Activated CD4-positive, alpha-beta T cell treated with anti-CD3 and anti-CD28 coated beads, Interleukin-2, amount 10 ng/mL, durations not matched to agents 24 days and 14 days (primary cell): ENCODE results near the gene SLCO3A1. TPM values are rescaled to one million over a fixed set of nuclear protein-coding genes. Genes with fewer than 3 reads are reported as not detected.
A peak's percentile ranks its signal among the peaks of the same experiment; 100 is the strongest.

Source experiments
- DNase-seq: peaks from one replicate; pipeline ENCODE4 v3.0.0; 2022
- H3K27ac Mint-ChIP-seq: one replicate; pipeline ENCODE4 v1.8.0; 2022; ENCODE audit warnings: mild to moderate bottlenecking, mixed read lengths
- H3K27me3 Mint-ChIP-seq: one replicate; pipeline ENCODE4 v1.8.0; 2022; ENCODE audit warnings: mixed read lengths
- H3K36me3 Mint-ChIP-seq: one replicate; pipeline ENCODE4 v1.8.0; 2022; ENCODE audit warnings: low read depth, mild to moderate bottlenecking, mixed read lengths
- H3K4me1 Mint-ChIP-seq: one replicate; pipeline ENCODE4 v1.8.0; 2021; ENCODE audit warnings: mixed read lengths
- H3K4me3 Mint-ChIP-seq: one replicate; pipeline ENCODE4 v1.8.0; 2022; ENCODE audit warnings: mild to moderate bottlenecking, moderate library complexity, mixed read lengths
- H3K9me3 Mint-ChIP-seq: one replicate; pipeline ENCODE4 v1.8.0; 2021; ENCODE audit warnings: mixed read lengths
- intact Hi-C: fragments of 100-400 bp; cut with micrococcal nuclease; formaldehyde crosslinking; loops from one replicate; pipeline ENCODE4 v1.15.1; 2023
- total RNA-seq: library from RNA; stranded (reverse); gene quantifications from 2 replicates; pipeline ENCODE4 v1.2.3, GENCODE V29; 2022

Gene SLCO3A1
- total RNA-seq, 1 donor from 2014 or later: 16.3 TPM

GRCh38 chr15:91916051-91916450 lies 62.5 kb downstream of the SLCO3A1 start:
- H3K27me3 Mint-ChIP-seq: no peaks in the 10 kb centered on the region
- DNase-seq: no peak
- intact Hi-C loops: no loop called here
- H3K36me3 Mint-ChIP-seq: peaks cover 10% of the 10 kb centered on the region
- no peak overlapping the region for H3K4me3 Mint-ChIP-seq
- H3K9me3 Mint-ChIP-seq: no peaks in the 10 kb centered on the region
- H3K4me1 Mint-ChIP-seq: peaks cover 12% of the 10 kb centered on the region
- no peak overlapping the region for H3K27ac Mint-ChIP-seq

GRCh38 chr15:91917686-91918360 lies 64.3 kb downstream of the SLCO3A1 start:
- Mint-ChIP-seq H3K27ac (no peak overlapping the region), H3K27me3 (no peaks in the 10 kb centered on the region), H3K9me3 (no peaks in the 10 kb centered on the region), H3K4me1 (peaks cover 12% of the 10 kb centered on the region), H3K36me3 (peaks cover 10% of the 10 kb centered on the region), H3K4me3 (no peak overlapping the region)
- intact Hi-C loops: no loop called here
- no peak for DNase-seq

GRCh38 chr15:91919014-91919534 lies 65.6 kb downstream of the SLCO3A1 start:
- H3K4me3 Mint-ChIP-seq: no peak overlapping the region
- intact Hi-C loops: no loop called here
- H3K36me3 Mint-ChIP-seq: peaks cover 10% of the 10 kb centered on the region
- peaks cover 12% of the 10 kb centered on the region for H3K4me1 Mint-ChIP-seq
- H3K27ac Mint-ChIP-seq: no peak overlapping the region
- no peaks in the 10 kb centered on the region for H3K27me3 Mint-ChIP-seq
- no peak for DNase-seq
- no peaks in the 10 kb centered on the region for H3K9me3 Mint-ChIP-seq

GRCh38 chr15:91921188-91921842 lies 67.8 kb downstream of the SLCO3A1 start:
- Mint-ChIP-seq H3K4me3 (peak overlapping the region; percentile 12), H3K36me3 (peaks cover 8% of the 10 kb centered on the region)

GRCh38 chr15:91921843-91922198 lies 68.3 kb downstream of the SLCO3A1 start:
- H3K36me3 Mint-ChIP-seq: peaks cover 4% of the 10 kb centered on the region
- H3K27ac Mint-ChIP-seq: peak overlapping the region; percentile 34
- intact Hi-C loops: no loop called here
- H3K27me3 Mint-ChIP-seq: no peaks in the 10 kb centered on the region
- no peak overlapping the region for H3K4me3 Mint-ChIP-seq
- H3K9me3 Mint-ChIP-seq: no peaks in the 10 kb centered on the region
- H3K4me1 Mint-ChIP-seq: peaks cover 22% of the 10 kb centered on the region
- DNase-seq: no peak

More at GRCh38 chr15:91921188-91921842, 67.8 kb downstream of the SLCO3A1 start:
- DNase-seq: peak; percentile 62
- intact Hi-C loops: no loop called here
- Mint-ChIP-seq H3K9me3 (no peaks in the 10 kb centered on the region), H3K27ac (peak overlapping the region; percentile 48), H3K4me1 (peaks cover 18% of the 10 kb centered on the region), H3K27me3 (no peaks in the 10 kb centered on the region)

- intact Hi-C loops: no loop called here
- Mint-ChIP-seq H3K4me1 (peaks cover 27% of the 10 kb centered on the region), H3K36me3 (peaks cover 2% of the 10 kb centered on the region), H3K27me3 (no peaks in the 10 kb centered on the region), H3K27ac (no peak overlapping the region), H3K9me3 (no peaks in the 10 kb centered on the region), H3K4me3 (no peak overlapping the region)
- DNase-seq: no peak
Observed at GRCh38 chr15:91922646-91923547, 69.4 kb downstream of the SLCO3A1 start.

- intact Hi-C loops: no loop called here
- no peaks in the 10 kb centered on the region for H3K9me3 Mint-ChIP-seq
- H3K27me3 Mint-ChIP-seq: no peaks in the 10 kb centered on the region
- H3K4me1 Mint-ChIP-seq: peaks cover 27% of the 10 kb centered on the region
- H3K4me3 Mint-ChIP-seq: no peak overlapping the region
- DNase-seq: no peak
- peaks cover 2% of the 10 kb centered on the region for H3K36me3 Mint-ChIP-seq
- no peak overlapping the region for H3K27ac Mint-ChIP-seq
Observed at GRCh38 chr15:91924183-91924582, 70.7 kb downstream of the SLCO3A1 start.

GRCh38 chr15:91924837-91925495 lies 71.5 kb downstream of the SLCO3A1 start:
- intact Hi-C loops: no loop called here
- peaks cover 2% of the 10 kb centered on the region for H3K36me3 Mint-ChIP-seq
- H3K4me3 Mint-ChIP-seq: no peak overlapping the region
- peaks cover 27% of the 10 kb centered on the region for H3K4me1 Mint-ChIP-seq
- H3K9me3 Mint-ChIP-seq: no peaks in the 10 kb centered on the region
- no peaks in the 10 kb centered on the region for H3K27me3 Mint-ChIP-seq
- H3K27ac Mint-ChIP-seq: no peak overlapping the region
- no peak for DNase-seq

- no peak for DNase-seq
- Mint-ChIP-seq H3K4me3 (no peak overlapping the region), H3K27ac (no peak overlapping the region), H3K4me1 (peaks cover 25% of the 10 kb centered on the region), H3K36me3 (peaks cover 2% of the 10 kb centered on the region), H3K9me3 (no peaks in the 10 kb centered on the region), H3K27me3 (no peaks in the 10 kb centered on the region)
- intact Hi-C loops: no loop called here
Observed at GRCh38 chr15:91925794-91926193, 72.3 kb downstream of the SLCO3A1 start.

- H3K27ac Mint-ChIP-seq: no peak overlapping the region
- peaks cover 2% of the 10 kb centered on the region for H3K36me3 Mint-ChIP-seq
- no peak for DNase-seq
- no peaks in the 10 kb centered on the region for H3K9me3 Mint-ChIP-seq
- H3K4me1 Mint-ChIP-seq: peaks cover 17% of the 10 kb centered on the region
- intact Hi-C loops: no loop called here
- H3K4me3 Mint-ChIP-seq: no peak overlapping the region
- no peaks in the 10 kb centered on the region for H3K27me3 Mint-ChIP-seq
Observed at GRCh38 chr15:91926908-91927270, 73.4 kb downstream of the SLCO3A1 start.

GRCh38 chr15:91927585-91927984 lies 74.1 kb downstream of the SLCO3A1 start:
- Mint-ChIP-seq H3K9me3 (no peaks in the 10 kb centered on the region), H3K27me3 (no peaks in the 10 kb centered on the region), H3K36me3 (peaks cover 2% of the 10 kb centered on the region), H3K4me3 (no peak overlapping the region), H3K4me1 (peaks cover 15% of the 10 kb centered on the region), H3K27ac (no peak overlapping the region)
- DNase-seq: no peak
- intact Hi-C loops: no loop called here

GRCh38 chr15:91928675-91929074 lies 75.2 kb downstream of the SLCO3A1 start:
- Mint-ChIP-seq H3K4me3 (no peak overlapping the region), H3K27ac (no peak overlapping the region), H3K27me3 (no peaks in the 10 kb centered on the region), H3K9me3 (no peaks in the 10 kb centered on the region), H3K4me1 (peaks cover 15% of the 10 kb centered on the region), H3K36me3 (peaks cover 2% of the 10 kb centered on the region)
- intact Hi-C loops: no loop called here
- DNase-seq: no peak

GRCh38 chr15:91929509-91929908 lies 76.0 kb downstream of the SLCO3A1 start:
- intact Hi-C loops: no loop called here
- H3K4me1 Mint-ChIP-seq: peaks cover 15% of the 10 kb centered on the region
- no peak overlapping the region for H3K4me3 Mint-ChIP-seq
- no peaks in the 10 kb centered on the region for H3K36me3 Mint-ChIP-seq
- H3K27ac Mint-ChIP-seq: no peak overlapping the region
- H3K9me3 Mint-ChIP-seq: no peaks in the 10 kb centered on the region
- H3K27me3 Mint-ChIP-seq: no peaks in the 10 kb centered on the region
- DNase-seq: no peak
